Measurements from ENCODE around the gene URB1. TPM values are rescaled to one million over a fixed set of nuclear protein-coding genes. Genes with fewer than 3 reads are reported as not detected.

Gene URB1
- total and polyA plus RNA-seq, 2 of the 8 experiments (the other 6 are each of a cell fraction or from before 2014, with no cell fraction given): 8.1 to 28.9 TPM

DNA sequence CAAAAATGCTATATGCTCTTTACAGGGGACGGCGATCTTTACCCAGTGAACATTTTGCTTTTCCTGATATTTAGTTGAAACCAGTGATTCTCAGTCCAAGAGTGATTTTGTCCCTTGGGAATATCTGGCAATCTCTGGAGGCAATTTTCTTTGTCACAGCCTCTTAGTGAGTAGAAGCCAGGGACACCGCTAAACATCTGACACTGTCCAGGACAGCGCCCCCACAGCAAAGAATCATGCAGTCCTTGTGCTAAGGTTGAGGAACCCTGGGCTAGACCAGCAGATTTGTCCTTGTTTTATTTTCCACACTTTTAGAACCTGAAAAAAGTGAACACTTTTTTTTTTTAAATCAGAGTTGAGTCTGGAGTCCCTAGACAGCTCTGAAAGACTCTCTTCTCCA lies 32.8 kb upstream of the URB1 start:
- Histone ChIP-seq H3K4me1 (replicated peaks in 1 of 4; ENCODE audit: control insufficient read depth in 3 of 4, insufficient read depth in 4 of 4, low read length in 3 of 4) (peaks cover 0 to 3% (median under 1%) of the 10 kb centered on the region in 4 experiments; a peak in 2 of 7 replicates), H3K4me2 (ENCODE audit: insufficient read depth in 1 of 2, low read depth in 2 of 2, low read length in 2 of 2) (no peak overlapping the region), H3K27me3 (replicated peaks in 1 of 4; ENCODE audit: control insufficient read depth in 3 of 4, extremely low read depth in 1 of 4, insufficient read depth in 3 of 4, low read length in 3 of 4) (no peaks in the 10 kb centered on the region), H3K4ac (replicated peaks; ENCODE audit: insufficient read length, low read depth, low read length) (no peak overlapping the region), H3K27ac (ENCODE audit: low read depth, low read length) (no peak overlapping the region), H3K79me1 (ENCODE audit: low read depth, low read length) (no peaks in the 10 kb centered on the region), H2BK120ac (replicated peaks; ENCODE audit: low read depth, low read length) (no peak overlapping the region), H3K18ac (ENCODE audit: extremely low read depth, low read length) (no peak overlapping the region), H3K23ac (ENCODE audit: insufficient read length) (no peak overlapping the region), H3K56ac (replicated peaks; ENCODE audit: insufficient read length, low read depth, low read length) (no peak overlapping the region), H2BK5ac (ENCODE audit: low read depth, low read length) (no peak overlapping the region), H3K4me3 (ENCODE audit: extremely low read depth in 1 of 4, insufficient read depth in 2 of 4, low read depth in 3 of 4, low read length in 4 of 4) (no peak overlapping the region), H3K14ac (ENCODE audit: insufficient read length) (no peak overlapping the region), H3K79me2 (ENCODE audit: control insufficient read depth in 1 of 2, insufficient read depth in 2 of 2, low read length in 2 of 2) (no peaks in the 10 kb centered on the region), H2BK12ac (ENCODE audit: low read depth, low read length) (no peak overlapping the region), H4K5ac (ENCODE audit: insufficient read length, low read depth, low read length) (no peak overlapping the region), H2BK15ac (ENCODE audit: low read length) (no peak overlapping the region), H3K23me2 (ENCODE audit: low read depth, low read length) (no peaks in the 10 kb centered on the region), H4K91ac (replicated peaks; ENCODE audit: insufficient read length, low read length) (no peak overlapping the region), H3K9me3 (ENCODE audit: insufficient read depth in 2 of 2, low read depth in 1 of 2, low read length in 1 of 2) (peaks cover 2 to 6% of the 10 kb centered on the region in 2 experiments; a peak in 1 of 4 replicates), H2BK20ac (ENCODE audit: low read length) (no peak overlapping the region), H4K20me1 (replicated peaks in 1 of 2; ENCODE audit: control insufficient read depth in 1 of 2, insufficient read depth in 2 of 2, low read length in 2 of 2) (no peaks in the 10 kb centered on the region), H3K9ac (replicated peaks in 1 of 4; ENCODE audit: extremely low read depth in 1 of 4, low read depth in 3 of 4, low read length in 3 of 4) (no peak overlapping the region), H2AFZ (ENCODE audit: low read length) (no peak overlapping the region), H4K8ac (ENCODE audit: extremely low read depth, insufficient read depth, low read length) (no peak overlapping the region), H2AK5ac (ENCODE audit: low read depth, low read length) (no peak overlapping the region), H3K36me3 (ENCODE audit: control insufficient read depth in 2 of 4, insufficient read depth in 4 of 4, low read length in 3 of 4) (no peaks in the 10 kb centered on the region)
- ChIA-PET POLR2A (ENCODE audit: partially characterized antibody) (no interaction called here), CTCF (ENCODE audit: partially characterized antibody) (interaction anchor here (0.7 to 2.6 kb wide), 6 partner anchors 9 to 175 kb away, joined by 3 to 7 read pairs (median 4); no protein-coding TSS in a partner anchor)
- 83% methylated on average over 4 of the region's 4 CpGs; no CpG with 5 or more reads in 1 of the 2 experiments for WGBS, 2 experiments (ENCODE audit: extremely low coverage in 1 of 2, insufficient coverage in 1 of 2, insufficient read length in 1 of 2, insufficient replicate concordance in 2 of 2, low coverage in 1 of 2, low lambda C conversion rate in 2 of 2, missing lambda C conversion rate in 1 of 2)
- TF ChIP-seq NRF1 (IDR thresholded peaks at IDR 0.05; ENCODE audit: low read depth, low read length) (no peak), SP2 (IDR thresholded peaks at IDR 0.05; ENCODE audit: low read length) (no peak), MAFK (IDR thresholded peaks at IDR 0.05; ENCODE audit: low read depth, low read length) (no peak), CTBP2 (IDR thresholded peaks at IDR 0.05; ENCODE audit: borderline replicate concordance, insufficient read depth, insufficient read length, low read length) (no peak), KDM1A (IDR thresholded peaks at IDR 0.05; ENCODE audit: borderline replicate concordance, low read length) (no peak), CTCF (IDR thresholded peaks at IDR 0.05; ENCODE audit: control extremely low read depth in 1 of 3, insufficient read depth in 1 of 3, low read depth in 1 of 3, low read length in 3 of 3) (peak in 2 of 3 experiments; percentile 24; a peak in 2 of 4 replicates), FOSL1 (IDR thresholded peaks at IDR 0.05; ENCODE audit: insufficient read depth, low read depth, low read length) (no peak), RAD21 (IDR thresholded peaks at IDR 0.05 in 1 of 2, conservative IDR thresholded peaks at IDR 0.05 in 1 of 2; ENCODE audit: low read depth in 2 of 2, low read length in 2 of 2) (no peak), RFX5 (IDR thresholded peaks at IDR 0.05; ENCODE audit: borderline replicate concordance, low read depth, low read length) (no peak)
- FAIRE-seq (no peak), DNase-seq (ENCODE audit: low read depth in 1 of 2, low spot score in 2 of 2) (no peak)
